Mesenchymal stem cell (in vitro differentiated cells and primary cell): ENCODE data around the gene SH2D7.
A peak's percentile ranks its signal among the peaks of the same experiment; 100 is the strongest.

ENCODE experiments used
- DNase-seq: peaks from one replicate; pipeline ENCODE4 v3.0.0-alpha.2; 2013
- H2AFZ ChIP-seq: one replicate; pipeline ENCODE4 v1.6.1; 2013; ENCODE audit warnings: low read depth, mild to moderate bottlenecking, control low read depth, inconsistent platforms, low read length, moderate library complexity
- H2AK5ac ChIP-seq: 2 replicates; pipeline ENCODE4 v1.6.1; 2013; ENCODE audit warnings: low read length, moderate library complexity, mild to moderate bottlenecking, inconsistent platforms; ENCODE audit not compliant: severe bottlenecking
- H2BK120ac ChIP-seq: one replicate; pipeline ENCODE4 v1.6.1; 2013; ENCODE audit warnings: low read depth, mild to moderate bottlenecking, inconsistent platforms, low read length, moderate library complexity
- H2BK12ac ChIP-seq, 2 experiments: one replicate each; pipeline ENCODE4 v1.6.1; 2013; ENCODE audit warnings: inconsistent platforms in 2 of 2, low read length in 2 of 2, mild to moderate bottlenecking in 2 of 2, moderate library complexity in 2 of 2, control low read depth in 1 of 2
- H2BK15ac ChIP-seq: one replicate; pipeline ENCODE4 v1.6.1; 2013; ENCODE audit warnings: mild to moderate bottlenecking, low read depth, inconsistent platforms; ENCODE audit not compliant: poor library complexity, severe bottlenecking
- H2BK5ac ChIP-seq: 2 replicates; pipeline ENCODE4 v1.6.1; 2013; ENCODE audit warnings: low read depth, mild to moderate bottlenecking, low read length, control low read depth, inconsistent platforms; ENCODE audit not compliant: poor library complexity, severe bottlenecking
- H3K14ac ChIP-seq, 2 experiments: one replicate each; pipeline ENCODE4 v1.6.1; 2013; ENCODE audit warnings: inconsistent platforms in 2 of 2, low read length in 2 of 2, control low read depth in 1 of 2, mild to moderate bottlenecking in 1 of 2, moderate library complexity in 1 of 2
- H3K18ac ChIP-seq, 2 experiments: one replicate each; pipeline ENCODE4 v1.6.1; 2013; ENCODE audit warnings: inconsistent platforms in 2 of 2, low read length in 2 of 2, control low read depth in 1 of 2, low read depth in 1 of 2, mild to moderate bottlenecking in 1 of 2
- H3K23ac ChIP-seq, 2 experiments: one replicate each; pipeline ENCODE4 v1.6.1; 2013; ENCODE audit warnings: inconsistent platforms in 2 of 2, low read length in 2 of 2, mild to moderate bottlenecking in 2 of 2, moderate library complexity in 2 of 2, control low read depth in 1 of 2
- H3K27ac ChIP-seq: 2 replicates; pipeline ENCODE4 v1.5.1; 2013; ENCODE audit warnings: mild to moderate bottlenecking, moderate library complexity, low read length, control low read depth, inconsistent platforms; ENCODE audit not compliant: poor library complexity, severe bottlenecking
- H3K27me3 ChIP-seq, 2 experiments: 2 replicates each; pipeline versions ENCODE4 v1.6.1 to v1.7.0; 2013; ENCODE audit warnings: low read length in 2 of 2, mild to moderate bottlenecking in 2 of 2, moderate library complexity in 2 of 2, control low read depth in 1 of 2, inconsistent platforms in 1 of 2; ENCODE audit not compliant: control insufficient read depth in 1 of 2, insufficient read depth in 1 of 2
- H3K36me3 ChIP-seq, 2 experiments: 2 replicates each; pipeline versions ENCODE4 v1.6.1 to v1.7.0; 2013; ENCODE audit warnings: low read length in 2 of 2, control low read depth in 1 of 2, inconsistent platforms in 1 of 2, low read depth in 1 of 2, mild to moderate bottlenecking in 1 of 2; ENCODE audit not compliant: insufficient read depth in 2 of 2, control insufficient read depth in 1 of 2
- H3K4ac ChIP-seq, 2 experiments: one replicate each; pipeline ENCODE4 v1.6.1; 2013; ENCODE audit warnings: inconsistent platforms in 2 of 2, low read length in 2 of 2, mild to moderate bottlenecking in 2 of 2, moderate library complexity in 2 of 2, control low read depth in 1 of 2, low read depth in 1 of 2
- H3K4me1 ChIP-seq: 2 replicates; pipeline ENCODE4 v1.6.1; 2013; ENCODE audit warnings: low read depth, low read length, control low read depth; ENCODE audit not compliant: control insufficient read depth, insufficient read depth
- H3K4me2 ChIP-seq: 2 replicates; pipeline ENCODE4 v1.6.1; 2013; ENCODE audit warnings: low read length, mild to moderate bottlenecking, inconsistent platforms; ENCODE audit not compliant: poor library complexity, severe bottlenecking
- H3K4me3 ChIP-seq, 2 experiments: 2 replicates each; pipeline versions ENCODE4 v1.5.1 to v1.7.0; 2013; ENCODE audit warnings: low read length in 2 of 2, mild to moderate bottlenecking in 2 of 2, control low read depth in 1 of 2, low read depth in 1 of 2; ENCODE audit not compliant: insufficient read depth in 1 of 2
- H3K79me1 ChIP-seq: replicated peaks from 2 replicates; pipeline ENCODE4 v1.6.1; 2013; ENCODE audit warnings: mild to moderate bottlenecking, control low read depth, low read length, inconsistent platforms; ENCODE audit not compliant: poor library complexity, severe bottlenecking
- H3K9ac ChIP-seq: 2 replicates; pipeline ENCODE4 v1.7.0; 2013; ENCODE audit warnings: mild to moderate bottlenecking, low read length, moderate library complexity
- H3K9me3 ChIP-seq: 2 replicates; pipeline ENCODE4 v1.7.0; 2013; ENCODE audit warnings: mild to moderate bottlenecking, low read length; ENCODE audit not compliant: control insufficient read depth
- H4K8ac ChIP-seq: one replicate; pipeline ENCODE4 v1.6.1; 2013; ENCODE audit warnings: inconsistent platforms, mild to moderate bottlenecking, low read length, moderate library complexity
- H4K91ac ChIP-seq: one replicate; pipeline ENCODE4 v1.6.1; 2013; ENCODE audit warnings: mild to moderate bottlenecking, low read length, inconsistent platforms
- WGBS: methylation state at CpG from one replicate; pipeline ENCODE4 v1.1.7; 2013; ENCODE audit warnings: mixed read lengths; 5-methylcytosine and 5-hydroxymethylcytosine counted together

The SH2D7 gene

DNA sequence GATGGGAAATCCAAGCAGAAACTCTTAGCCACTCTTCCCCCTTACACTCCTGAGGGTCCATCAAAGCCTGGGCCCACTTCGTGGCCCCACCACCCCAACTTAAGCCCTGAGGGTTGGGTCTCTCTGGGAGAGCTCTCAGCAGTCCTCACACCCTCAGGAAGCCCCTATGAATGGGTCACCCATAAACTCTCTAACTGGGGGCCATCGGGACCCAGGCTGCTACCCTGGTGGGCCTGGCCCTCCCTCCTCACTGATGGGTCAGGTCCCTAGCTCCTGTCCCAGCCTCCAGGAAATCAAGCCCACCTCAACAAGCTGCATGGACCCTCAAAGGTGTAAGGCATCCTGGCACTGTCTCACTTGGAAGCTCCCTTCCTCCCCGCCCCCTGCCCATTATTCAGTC, 19.4 kb downstream of the SH2D7 start:
- H3K23ac ChIP-seq: no peak overlapping the region
- H3K27me3 ChIP-seq: peaks cover 0 to 12% of the 10 kb centered on the region in 2 experiments

DNA sequence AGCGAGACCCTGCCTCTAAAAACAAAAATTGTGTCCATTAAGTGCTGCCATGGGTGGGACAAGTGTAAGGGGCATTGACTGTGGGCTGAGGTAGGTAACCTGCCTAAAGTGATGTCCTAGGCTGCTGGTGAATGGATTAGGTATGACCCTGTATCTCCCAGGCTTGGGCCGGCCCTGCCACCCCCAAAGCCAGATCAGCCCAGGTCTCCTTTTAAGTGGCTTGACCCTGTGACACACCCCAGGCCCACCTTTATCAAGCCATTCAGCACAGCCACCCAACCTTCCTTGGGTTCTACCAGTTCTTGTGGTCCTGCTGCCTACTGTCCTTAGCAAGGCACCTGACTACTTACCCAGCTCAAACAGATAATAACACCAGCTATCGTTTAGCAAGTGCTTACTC, 20.2 kb downstream of the SH2D7 start:
- Histone ChIP-seq H3K27me3 (peaks cover 0 to 12% of the 10 kb centered on the region in 2 experiments), H4K8ac (no peak overlapping the region), H3K4me1 (peaks cover 15% of the 10 kb centered on the region), H4K91ac (no peak overlapping the region), H2BK12ac (no peak overlapping the region), H3K4me2 (no peak overlapping the region), H3K79me1 (no peaks in the 10 kb centered on the region), H2AK5ac (peak overlapping the region; percentile 46), H3K9me3 (no peaks in the 10 kb centered on the region), H3K4me3 (no peak overlapping the region), H3K27ac (no peak overlapping the region), H3K9ac (no peak overlapping the region), H2BK120ac (no peak overlapping the region), H3K36me3 (peaks cover 0 to 3% of the 10 kb centered on the region in 2 experiments), H3K23ac (no peak overlapping the region), H2BK15ac (no peak overlapping the region), H3K18ac (no peak overlapping the region), H3K4ac (no peak overlapping the region), H2AFZ (no peak overlapping the region), H3K14ac (no peak overlapping the region), H2BK5ac (no peak overlapping the region)
- DNase-seq: no peak
- WGBS: 82% methylated on average over 2 of the region's 3 CpGs

More for the DNA sequence above, 19.4 kb downstream of the SH2D7 start:
- Histone ChIP-seq H3K9ac (no peak overlapping the region), H3K4ac (no peak overlapping the region), H2BK12ac (no peak overlapping the region), H3K4me1 (peaks cover 15% of the 10 kb centered on the region), H4K8ac (no peak overlapping the region), H4K91ac (no peak overlapping the region), H3K18ac (no peak overlapping the region), H2BK5ac (no peak overlapping the region), H2AK5ac (no peak overlapping the region), H3K9me3 (no peaks in the 10 kb centered on the region), H3K4me3 (no peak overlapping the region), H2BK15ac (no peak overlapping the region), H3K36me3 (peaks cover 0 to 6% of the 10 kb centered on the region in 2 experiments), H3K27ac (no peak overlapping the region), H3K79me1 (no peaks in the 10 kb centered on the region), H3K4me2 (no peak overlapping the region), H2AFZ (no peak overlapping the region), H3K14ac (no peak overlapping the region), H2BK120ac (no peak overlapping the region)
- whole genome bisulfite sequencing: 65% methylated on average over 3 of the region's 3 CpGs
- no peak for DNase-seq

DNA sequence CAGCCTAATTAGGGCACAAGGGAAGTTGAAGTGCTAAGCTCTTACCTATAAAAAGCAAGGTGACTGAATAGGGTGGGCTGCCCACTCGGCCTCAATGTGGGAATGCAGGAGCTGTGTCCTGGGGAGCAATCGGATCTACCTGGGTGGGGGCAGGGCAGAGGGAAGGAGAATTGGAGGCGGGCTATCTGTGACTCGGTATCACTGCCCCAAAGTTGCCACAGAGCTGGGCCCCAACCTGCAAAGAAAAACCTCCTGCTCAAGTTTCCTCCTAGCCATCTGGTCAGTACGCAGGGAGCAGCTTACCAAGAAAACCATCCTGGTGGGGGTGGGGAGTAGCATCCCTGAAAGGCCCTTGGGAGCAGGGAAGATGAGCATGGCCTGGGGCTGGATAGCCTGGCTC, 28.2 kb downstream of the SH2D7 start:
- Histone ChIP-seq H3K4me2 (no peak overlapping the region), H3K18ac (peak overlapping the region in 1 of 2 experiments; percentile 21), H2BK12ac (no peak overlapping the region), H2AFZ (no peak overlapping the region), H3K9me3 (no peaks in the 10 kb centered on the region), H3K23ac (no peak overlapping the region), H3K4ac (no peak overlapping the region), H3K79me1 (peaks cover 2% of the 10 kb centered on the region), H3K36me3 (peaks cover 0 to 18% of the 10 kb centered on the region in 2 experiments), H3K27ac (no peak overlapping the region), H2BK120ac (no peak overlapping the region), H3K4me1 (peaks cover 2% of the 10 kb centered on the region), H2BK5ac (no peak overlapping the region), H2AK5ac (no peak overlapping the region), H4K8ac (no peak overlapping the region), H3K14ac (no peak overlapping the region), H2BK15ac (no peak overlapping the region), H3K4me3 (no peak overlapping the region), H3K27me3 (peaks cover 0 to 27% of the 10 kb centered on the region in 2 experiments), H3K9ac (no peak overlapping the region), H4K91ac (no peak overlapping the region)
- DNase-seq: no peak
- 63% methylated on average over 4 of the region's 5 CpGs for WGBS

DNA sequence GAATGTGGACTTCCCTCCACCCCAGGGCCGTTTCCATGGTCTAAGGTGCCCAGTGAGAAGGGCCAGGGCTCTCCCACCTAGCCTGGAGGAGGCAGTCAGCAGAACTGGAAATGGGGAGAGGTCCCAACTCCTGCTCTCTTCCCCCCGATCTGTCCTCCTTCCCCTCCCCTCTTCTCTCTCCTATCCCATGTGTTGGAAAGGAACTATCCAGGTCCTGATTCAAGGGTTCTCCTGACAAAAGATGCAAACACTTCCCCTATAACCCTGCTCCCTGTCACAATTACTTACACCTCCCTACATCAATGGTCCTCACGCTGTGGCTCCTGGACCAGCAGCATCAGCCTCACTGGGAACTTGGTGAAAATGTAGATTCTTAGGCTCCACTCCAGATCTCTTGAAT, 32.9 kb downstream of the SH2D7 start:
- Histone ChIP-seq H2BK5ac (no peak overlapping the region), H3K36me3 (peaks cover 0 to 18% of the 10 kb centered on the region in 2 experiments), H3K4me2 (no peak overlapping the region), H3K27ac (no peak overlapping the region), H3K4me1 (peaks cover 6% of the 10 kb centered on the region), H3K23ac (no peak overlapping the region), H3K9ac (no peak overlapping the region), H4K91ac (no peak overlapping the region), H3K9me3 (no peaks in the 10 kb centered on the region), H2BK15ac (no peak overlapping the region), H3K14ac (no peak overlapping the region), H2BK12ac (no peak overlapping the region), H3K27me3 (peaks cover 0 to 36% of the 10 kb centered on the region in 2 experiments), H3K4ac (no peak overlapping the region), H2AFZ (no peak overlapping the region), H4K8ac (no peak overlapping the region), H2AK5ac (no peak overlapping the region), H3K4me3 (no peak overlapping the region), H3K79me1 (peaks cover 5% of the 10 kb centered on the region), H3K18ac (no peak overlapping the region), H2BK120ac (no peak overlapping the region)
- DNase-seq: no peak
- WGBS: 94% methylated on average over 2 of the region's 3 CpGs
